ENCODE measurements around the gene INSYN2B. TPM values are rescaled to one million over a fixed set of nuclear protein-coding genes. Genes with fewer than 3 reads are reported as not detected.

Gene INSYN2B
- total and polyA plus RNA-seq, 2 donors, result not detected

DNA sequence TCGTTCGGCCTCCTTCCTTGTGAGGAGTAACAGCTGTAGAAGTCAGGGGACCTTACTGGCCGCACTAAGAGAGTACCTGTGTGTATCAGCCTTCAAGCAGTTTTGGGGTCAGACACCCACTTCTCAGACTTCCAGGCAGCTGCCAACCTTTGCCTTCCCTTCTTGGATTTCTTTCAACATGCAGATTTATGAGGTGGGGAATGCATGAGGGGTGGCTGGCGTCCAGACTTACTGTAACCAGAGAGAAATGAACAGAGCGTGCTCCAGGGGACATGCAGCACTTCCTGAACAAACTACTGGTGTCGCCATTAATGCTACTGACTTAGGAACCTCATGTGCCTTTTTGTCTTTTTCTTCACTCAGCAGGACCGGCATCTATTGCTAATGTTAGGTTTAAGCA is 46.7 kb downstream of the INSYN2B start:
- Histone ChIP-seq H3K27ac (ENCODE audit: low read depth in 1 of 2, low read length in 1 of 2) (no peak overlapping the region), H3K9me3 (ENCODE audit: control insufficient read depth in 2 of 2, insufficient read depth in 1 of 2, low read length in 1 of 2) (no peaks in the 10 kb centered on the region), H3K27me3 (ENCODE audit: control insufficient read depth in 2 of 2, insufficient read depth in 1 of 2, low read length in 1 of 2) (no peaks in the 10 kb centered on the region), H3K4me3 (ENCODE audit: low read length in 2 of 2) (no peak overlapping the region), H3K4me1 (ENCODE audit: control insufficient read depth in 2 of 2, insufficient read depth in 2 of 2, low read length in 2 of 2) (peaks cover 0 to 6% of the 10 kb centered on the region in 2 donors), H3K36me3 (ENCODE audit: control insufficient read depth in 2 of 2, insufficient read depth in 2 of 2, low read length in 1 of 2) (peaks cover 9 to 16% of the 10 kb centered on the region in 2 donors)
- DNase-seq (ENCODE audit: low read depth in 6 of 9, low spot score in 9 of 9), result no peak
- 93% methylated on average over 7 of the region's 7 CpGs for WGBS

DNA sequence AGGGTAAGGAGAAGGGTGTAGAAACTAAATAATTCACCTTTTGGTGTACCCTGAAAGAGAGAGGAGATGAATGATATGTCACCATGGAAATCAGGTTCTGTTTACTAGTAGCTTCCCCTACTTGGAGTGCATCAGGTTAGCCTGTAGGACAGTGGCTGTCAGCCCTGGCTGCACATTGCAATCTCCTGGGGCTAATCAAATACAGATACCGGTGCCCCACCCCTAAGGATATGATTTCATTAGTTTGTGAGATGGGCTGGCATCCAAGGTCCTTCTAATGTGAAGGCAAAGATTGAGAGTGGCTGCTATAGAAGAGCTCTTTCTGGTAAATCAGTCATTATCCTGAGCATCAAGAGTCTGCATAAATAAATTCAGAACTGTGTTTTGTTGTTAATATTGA is 47.2 kb downstream of the INSYN2B start:
- 91% methylated on average over 1 of the region's 1 CpG for WGBS
- peaks cover 0 to 6% of the 10 kb centered on the region in 2 donors for H3K4me1 ChIP-seq (ENCODE audit: control insufficient read depth in 2 of 2, insufficient read depth in 2 of 2, low read length in 2 of 2)
- no peak for DNase-seq (ENCODE audit: low read depth in 6 of 9, low spot score in 9 of 9)
- H3K27ac ChIP-seq (ENCODE audit: low read depth in 1 of 2, low read length in 1 of 2), result no peak overlapping the region
- no peak overlapping the region for H3K4me3 ChIP-seq (ENCODE audit: low read length in 2 of 2)
- H3K36me3 ChIP-seq (ENCODE audit: control insufficient read depth in 2 of 2, insufficient read depth in 2 of 2, low read length in 1 of 2), result peaks cover 9 to 19% of the 10 kb centered on the region in 2 donors
- no peaks in the 10 kb centered on the region for H3K9me3 ChIP-seq (ENCODE audit: control insufficient read depth in 2 of 2, insufficient read depth in 1 of 2, low read length in 1 of 2)
- H3K27me3 ChIP-seq (ENCODE audit: control insufficient read depth in 2 of 2, insufficient read depth in 1 of 2, low read length in 1 of 2), result no peaks in the 10 kb centered on the region

DNA sequence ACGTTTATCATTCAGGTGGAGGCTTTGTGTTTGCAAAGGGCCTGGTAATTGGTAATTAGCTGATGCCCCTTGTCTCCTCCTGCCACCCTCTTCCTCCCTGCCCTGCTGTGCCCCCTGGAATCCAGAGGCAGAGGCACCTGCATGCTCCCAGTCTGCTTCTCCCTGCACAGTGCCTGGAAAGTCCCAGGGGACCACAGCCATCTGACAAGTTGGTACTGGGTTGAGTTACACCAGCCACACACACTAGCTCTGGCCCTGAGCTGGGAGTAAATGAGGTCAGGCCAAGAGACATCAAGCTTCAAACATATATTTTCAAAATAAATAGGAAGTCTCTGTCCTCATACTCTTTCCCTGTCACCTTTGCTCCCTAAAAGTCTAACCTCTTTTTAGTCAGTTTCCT is 56.3 kb downstream of the INSYN2B start:
- Histone ChIP-seq H3K4me3 (ENCODE audit: low read length in 2 of 2) (no peak overlapping the region), H3K27ac (ENCODE audit: low read depth in 1 of 2, low read length in 1 of 2) (no peak overlapping the region), H3K27me3 (ENCODE audit: control insufficient read depth in 2 of 2, insufficient read depth in 1 of 2, low read length in 1 of 2) (no peaks in the 10 kb centered on the region), H3K4me1 (ENCODE audit: control insufficient read depth in 2 of 2, insufficient read depth in 2 of 2, low read length in 2 of 2) (no peaks in the 10 kb centered on the region), H3K9me3 (ENCODE audit: control insufficient read depth in 2 of 2, insufficient read depth in 1 of 2, low read length in 1 of 2) (no peaks in the 10 kb centered on the region), H3K36me3 (ENCODE audit: control insufficient read depth in 2 of 2, insufficient read depth in 2 of 2, low read length in 1 of 2) (peaks cover 4 to 5% of the 10 kb centered on the region in 2 donors)
- DNase-seq (ENCODE audit: low read depth in 6 of 9, low spot score in 9 of 9), result no peak
- WGBS, result 91% methylated on average over 1 of the region's 1 CpG

DNA sequence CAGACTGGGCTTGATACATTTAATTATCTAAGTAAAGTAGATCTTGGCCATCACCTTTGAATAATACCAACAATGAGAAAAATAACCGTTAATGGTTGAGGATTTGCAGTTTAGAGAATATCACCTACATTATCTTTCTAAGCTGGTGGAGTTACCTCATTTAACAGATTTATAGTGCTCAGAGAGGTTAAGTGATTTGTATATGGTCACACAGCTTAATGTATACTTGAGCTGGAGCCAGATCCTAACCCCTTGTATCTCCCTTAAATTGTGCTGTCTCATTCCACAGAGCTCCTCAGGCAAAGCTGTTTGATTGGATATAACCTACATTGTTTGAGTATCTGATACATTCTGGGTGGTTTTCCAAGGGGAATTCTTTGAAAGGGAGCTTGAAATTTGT is 57.8 kb downstream of the INSYN2B start:
- Histone ChIP-seq H3K9me3 (ENCODE audit: control insufficient read depth in 2 of 2, insufficient read depth in 1 of 2, low read length in 1 of 2) (no peaks in the 10 kb centered on the region), H3K4me3 (ENCODE audit: low read length in 2 of 2) (no peak overlapping the region), H3K36me3 (ENCODE audit: control insufficient read depth in 2 of 2, insufficient read depth in 2 of 2, low read length in 1 of 2) (peaks cover 0 to 5% of the 10 kb centered on the region in 2 donors), H3K27ac (ENCODE audit: low read depth in 1 of 2, low read length in 1 of 2) (no peak overlapping the region), H3K4me1 (ENCODE audit: control insufficient read depth in 2 of 2, insufficient read depth in 2 of 2, low read length in 2 of 2) (no peaks in the 10 kb centered on the region), H3K27me3 (ENCODE audit: control insufficient read depth in 2 of 2, insufficient read depth in 1 of 2, low read length in 1 of 2) (no peaks in the 10 kb centered on the region)
- WGBS, result 99% methylated on average over 1 of the region's 1 CpG
- DNase-seq (ENCODE audit: low read depth in 6 of 9, low spot score in 9 of 9), result no peak

DNA sequence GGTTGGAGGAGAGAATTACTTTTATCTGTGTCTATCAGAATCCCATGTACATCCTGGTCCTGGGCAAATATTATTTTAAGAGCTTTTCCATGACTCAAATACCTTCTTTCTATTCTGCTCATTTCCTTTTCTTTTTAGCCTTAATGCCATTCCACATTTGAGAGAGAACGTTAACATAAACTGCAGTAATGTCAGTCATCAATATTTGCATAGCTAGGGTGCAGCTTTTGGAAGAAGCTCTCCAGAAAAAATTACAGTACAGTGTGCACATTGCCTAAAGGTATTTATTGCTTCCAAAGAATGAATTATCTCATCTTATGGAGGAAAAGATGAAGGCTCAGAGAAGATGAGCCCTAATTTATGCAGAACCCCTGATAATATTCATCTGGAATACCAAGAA is 58.3 kb downstream of the INSYN2B start:
- Histone ChIP-seq H3K36me3 (ENCODE audit: control insufficient read depth in 2 of 2, insufficient read depth in 2 of 2, low read length in 1 of 2) (peaks cover 0 to 2% of the 10 kb centered on the region in 2 donors), H3K9me3 (ENCODE audit: control insufficient read depth in 2 of 2, insufficient read depth in 1 of 2, low read length in 1 of 2) (no peaks in the 10 kb centered on the region), H3K4me3 (ENCODE audit: low read length in 2 of 2) (no peak overlapping the region), H3K27me3 (ENCODE audit: control insufficient read depth in 2 of 2, insufficient read depth in 1 of 2, low read length in 1 of 2) (no peaks in the 10 kb centered on the region), H3K27ac (ENCODE audit: low read depth in 1 of 2, low read length in 1 of 2) (no peak overlapping the region), H3K4me1 (ENCODE audit: control insufficient read depth in 2 of 2, insufficient read depth in 2 of 2, low read length in 2 of 2) (no peaks in the 10 kb centered on the region)
- WGBS, result 96% methylated on average over 1 of the region's 1 CpG
- no peak for DNase-seq (ENCODE audit: low read depth in 6 of 9, low spot score in 9 of 9)

DNA sequence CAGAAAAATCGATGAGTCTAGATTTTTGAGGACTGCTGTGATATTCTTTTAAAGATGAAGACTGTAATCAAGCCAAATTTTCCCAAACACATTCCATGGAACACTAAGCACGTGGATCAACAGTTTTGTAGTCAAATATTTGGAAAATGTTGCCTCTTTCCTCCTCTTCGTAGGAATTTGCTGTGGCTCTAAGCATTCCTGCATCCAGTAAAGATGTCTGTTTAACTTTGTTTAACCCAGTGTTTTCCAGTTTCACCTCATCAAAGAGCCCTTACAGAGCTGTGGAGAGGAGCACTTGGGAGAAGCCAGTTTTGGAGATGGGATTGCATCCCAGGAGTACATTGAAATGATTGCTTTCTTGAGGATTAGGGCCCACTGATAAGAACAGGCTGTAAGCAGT is 58.9 kb downstream of the INSYN2B start:
- Histone ChIP-seq H3K9me3 (ENCODE audit: control insufficient read depth in 2 of 2, insufficient read depth in 1 of 2, low read length in 1 of 2) (no peaks in the 10 kb centered on the region), H3K27ac (ENCODE audit: low read depth in 1 of 2, low read length in 1 of 2) (no peak overlapping the region), H3K4me3 (ENCODE audit: low read length in 2 of 2) (no peak overlapping the region), H3K36me3 (ENCODE audit: control insufficient read depth in 2 of 2, insufficient read depth in 2 of 2, low read length in 1 of 2) (no peaks in the 10 kb centered on the region), H3K27me3 (ENCODE audit: control insufficient read depth in 2 of 2, insufficient read depth in 1 of 2, low read length in 1 of 2) (no peaks in the 10 kb centered on the region), H3K4me1 (ENCODE audit: control insufficient read depth in 2 of 2, insufficient read depth in 2 of 2, low read length in 2 of 2) (no peaks in the 10 kb centered on the region)
- DNase-seq (ENCODE audit: low read depth in 6 of 9, low spot score in 9 of 9), result no peak
- 94% methylated on average over 3 of the region's 3 CpGs for WGBS

DNA sequence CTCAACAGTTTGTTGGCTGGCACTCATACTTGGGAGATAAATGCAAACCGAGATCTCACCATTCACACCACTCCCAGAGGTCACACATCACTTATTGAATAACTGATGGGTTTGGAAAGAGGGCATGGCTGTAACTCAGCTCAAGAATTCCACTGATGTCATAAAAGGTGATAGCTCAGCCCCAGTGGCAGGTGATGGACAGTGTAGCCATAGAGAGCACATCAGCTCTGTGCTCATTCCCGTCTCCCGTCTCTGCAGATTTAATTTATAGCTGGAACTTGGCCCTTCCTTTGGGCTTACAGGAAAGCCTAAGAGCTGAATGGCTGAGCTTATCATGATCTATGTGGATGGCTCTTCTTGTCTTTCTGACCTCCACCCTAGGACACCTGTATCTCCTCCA is 59.8 kb downstream of the INSYN2B start:
- Histone ChIP-seq H3K9me3 (ENCODE audit: control insufficient read depth in 2 of 2, insufficient read depth in 1 of 2, low read length in 1 of 2) (no peaks in the 10 kb centered on the region), H3K27ac (ENCODE audit: low read depth in 1 of 2, low read length in 1 of 2) (no peak overlapping the region), H3K27me3 (ENCODE audit: control insufficient read depth in 2 of 2, insufficient read depth in 1 of 2, low read length in 1 of 2) (no peaks in the 10 kb centered on the region), H3K4me3 (ENCODE audit: low read length in 2 of 2) (no peak overlapping the region), H3K36me3 (ENCODE audit: control insufficient read depth in 2 of 2, insufficient read depth in 2 of 2, low read length in 1 of 2) (peaks cover 0 to 2% of the 10 kb centered on the region in 2 donors), H3K4me1 (ENCODE audit: control insufficient read depth in 2 of 2, insufficient read depth in 2 of 2, low read length in 2 of 2) (no peaks in the 10 kb centered on the region)
- WGBS, result 94% methylated on average over 3 of the region's 3 CpGs
- DNase-seq (ENCODE audit: low read depth in 6 of 9, low spot score in 9 of 9), result no peak

DNA sequence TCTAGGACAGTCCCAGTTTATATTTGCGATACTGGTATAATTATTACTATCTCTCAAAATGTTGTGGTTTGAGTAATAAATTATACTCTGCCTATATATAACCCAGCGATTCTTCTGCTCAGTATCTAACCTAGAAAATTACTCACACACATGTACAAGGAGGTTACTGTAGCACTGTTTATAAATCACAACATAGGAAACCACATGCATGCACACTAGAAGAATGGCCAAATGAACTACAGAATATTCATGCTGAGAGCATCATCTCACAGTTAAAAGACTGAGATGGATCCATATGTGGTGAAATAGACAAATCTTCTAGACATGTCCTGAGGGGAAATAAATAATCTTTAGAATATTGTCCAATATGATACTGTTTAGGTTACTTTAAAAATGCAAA is 62.1 kb downstream of the INSYN2B start:
- Histone ChIP-seq H3K27me3 (ENCODE audit: control insufficient read depth in 2 of 2, insufficient read depth in 1 of 2, low read length in 1 of 2) (no peaks in the 10 kb centered on the region), H3K27ac (ENCODE audit: low read depth in 1 of 2, low read length in 1 of 2) (no peak overlapping the region), H3K36me3 (ENCODE audit: control insufficient read depth in 2 of 2, insufficient read depth in 2 of 2, low read length in 1 of 2) (peaks cover 0 to 2% of the 10 kb centered on the region in 2 donors), H3K4me1 (ENCODE audit: control insufficient read depth in 2 of 2, insufficient read depth in 2 of 2, low read length in 2 of 2) (no peaks in the 10 kb centered on the region), H3K9me3 (ENCODE audit: control insufficient read depth in 2 of 2, insufficient read depth in 1 of 2, low read length in 1 of 2) (no peaks in the 10 kb centered on the region), H3K4me3 (ENCODE audit: low read length in 2 of 2) (no peak overlapping the region)
- 97% methylated on average over 2 of the region's 2 CpGs for WGBS
- no peak for DNase-seq (ENCODE audit: low read depth in 6 of 9, low spot score in 9 of 9)

DNA sequence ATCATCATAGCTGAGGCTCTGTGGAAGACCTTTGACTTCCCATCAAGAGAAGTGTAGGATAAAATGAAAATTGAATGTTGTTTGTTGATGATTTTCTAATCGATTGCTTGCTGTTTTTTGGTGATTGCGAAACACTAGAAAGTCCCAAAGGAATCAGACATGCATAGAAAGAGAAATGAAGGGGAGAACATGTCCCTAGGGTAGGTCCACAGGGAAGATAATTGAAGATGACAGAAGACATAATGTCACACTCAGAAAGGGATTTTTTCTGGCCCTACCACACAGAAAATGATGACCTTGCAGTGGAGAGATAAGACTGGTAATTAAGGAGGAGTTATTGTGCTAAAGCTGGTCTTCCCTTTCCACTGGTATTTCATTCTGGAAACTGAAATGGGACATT is 62.8 kb downstream of the INSYN2B start:
- Histone ChIP-seq H3K4me1 (ENCODE audit: control insufficient read depth in 2 of 2, insufficient read depth in 2 of 2, low read length in 2 of 2) (no peaks in the 10 kb centered on the region), H3K36me3 (ENCODE audit: control insufficient read depth in 2 of 2, insufficient read depth in 2 of 2, low read length in 1 of 2) (peaks cover 0 to 2% of the 10 kb centered on the region in 2 donors), H3K27ac (ENCODE audit: low read depth in 1 of 2, low read length in 1 of 2) (no peak overlapping the region), H3K9me3 (ENCODE audit: control insufficient read depth in 2 of 2, insufficient read depth in 1 of 2, low read length in 1 of 2) (no peaks in the 10 kb centered on the region), H3K27me3 (ENCODE audit: control insufficient read depth in 2 of 2, insufficient read depth in 1 of 2, low read length in 1 of 2) (no peaks in the 10 kb centered on the region), H3K4me3 (ENCODE audit: low read length in 2 of 2) (no peak overlapping the region)
- DNase-seq (ENCODE audit: low read depth in 6 of 9, low spot score in 9 of 9), result no peak
- 97% methylated on average over 2 of the region's 2 CpGs for WGBS

DNA sequence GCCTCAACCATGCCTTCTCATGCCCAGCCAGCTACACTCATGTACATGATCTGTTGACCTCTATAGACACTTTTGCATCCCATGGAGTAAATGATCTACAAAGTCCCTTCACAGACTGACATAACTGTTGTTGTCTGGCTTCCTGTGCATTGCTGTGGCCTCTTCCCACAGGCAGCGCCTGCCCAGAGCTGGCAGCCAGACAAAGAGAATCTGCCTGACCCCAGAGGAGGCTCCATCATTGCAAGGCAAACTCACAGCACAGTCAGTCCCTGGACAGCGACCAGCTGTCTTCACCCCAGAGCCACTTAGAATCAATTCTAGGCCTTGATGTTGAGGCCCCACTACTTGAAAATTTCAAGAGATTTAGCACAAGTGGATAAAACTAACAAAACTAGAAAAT is 65.5 kb downstream of the INSYN2B start:
- Histone ChIP-seq H3K9me3 (ENCODE audit: control insufficient read depth in 2 of 2, insufficient read depth in 1 of 2, low read length in 1 of 2) (no peaks in the 10 kb centered on the region), H3K4me3 (ENCODE audit: low read length in 2 of 2) (no peak overlapping the region), H3K27ac (ENCODE audit: low read depth in 1 of 2, low read length in 1 of 2) (no peak overlapping the region), H3K27me3 (ENCODE audit: control insufficient read depth in 2 of 2, insufficient read depth in 1 of 2, low read length in 1 of 2) (no peaks in the 10 kb centered on the region), H3K4me1 (ENCODE audit: control insufficient read depth in 2 of 2, insufficient read depth in 2 of 2, low read length in 2 of 2) (no peaks in the 10 kb centered on the region), H3K36me3 (ENCODE audit: control insufficient read depth in 2 of 2, insufficient read depth in 2 of 2, low read length in 1 of 2) (peaks cover 0 to 2% of the 10 kb centered on the region in 2 donors)
- 95% methylated on average over 2 of the region's 2 CpGs for WGBS
- no peak for DNase-seq (ENCODE audit: low read depth in 6 of 9, low spot score in 9 of 9)

Measured in thymus (tissue), 11 donors.